Measurements from ENCODE around the gene MYO9B.

Gene MYO9B

DNA sequence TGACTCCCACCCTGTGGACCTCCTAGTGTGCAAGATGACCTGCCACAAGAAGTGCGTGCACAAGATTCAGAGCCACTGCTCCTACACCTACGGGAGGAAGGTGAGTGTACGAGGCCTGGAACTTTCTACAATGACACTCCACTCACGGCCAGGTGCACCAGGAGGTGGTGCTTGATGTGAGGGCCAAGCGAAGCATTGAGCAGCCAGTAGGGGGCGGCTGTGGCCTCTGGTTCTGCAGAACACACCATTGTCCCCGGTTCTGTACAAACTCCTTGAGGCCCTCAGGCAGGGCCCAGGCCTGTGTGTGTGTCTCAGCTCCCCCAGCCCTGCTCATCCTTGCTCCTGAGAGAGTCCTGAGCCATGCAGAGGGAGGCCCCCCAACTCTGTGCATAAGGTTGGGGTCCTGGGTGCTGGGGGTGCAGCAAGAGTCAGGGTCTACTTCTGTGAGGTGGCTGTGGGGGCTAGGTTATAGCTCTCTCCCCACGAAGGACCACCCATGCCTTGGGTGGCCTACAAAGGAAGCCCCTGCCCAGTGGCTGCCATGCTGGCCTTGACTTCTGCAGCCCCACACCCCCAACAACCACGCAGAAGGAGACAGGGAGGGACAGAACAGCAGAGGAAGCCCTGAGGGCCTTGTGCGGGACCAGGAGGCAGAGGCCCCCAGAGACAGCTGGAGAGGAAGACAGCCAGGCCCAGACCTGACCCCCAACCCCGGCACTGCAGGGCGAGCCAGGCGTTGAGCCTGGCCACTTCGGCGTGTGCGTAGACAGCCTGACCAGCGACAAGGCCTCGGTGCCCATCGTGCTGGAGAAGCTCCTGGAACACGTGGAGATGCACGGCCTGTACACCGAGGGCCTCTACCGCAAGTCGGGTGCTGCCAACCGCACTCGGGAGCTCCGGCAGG, 129.9 kb downstream of the MYO9B start:
- in situ Hi-C loops (cut with MboI; ENCODE audit: low sequenced_read_pairs), result no loop called here

DNA sequence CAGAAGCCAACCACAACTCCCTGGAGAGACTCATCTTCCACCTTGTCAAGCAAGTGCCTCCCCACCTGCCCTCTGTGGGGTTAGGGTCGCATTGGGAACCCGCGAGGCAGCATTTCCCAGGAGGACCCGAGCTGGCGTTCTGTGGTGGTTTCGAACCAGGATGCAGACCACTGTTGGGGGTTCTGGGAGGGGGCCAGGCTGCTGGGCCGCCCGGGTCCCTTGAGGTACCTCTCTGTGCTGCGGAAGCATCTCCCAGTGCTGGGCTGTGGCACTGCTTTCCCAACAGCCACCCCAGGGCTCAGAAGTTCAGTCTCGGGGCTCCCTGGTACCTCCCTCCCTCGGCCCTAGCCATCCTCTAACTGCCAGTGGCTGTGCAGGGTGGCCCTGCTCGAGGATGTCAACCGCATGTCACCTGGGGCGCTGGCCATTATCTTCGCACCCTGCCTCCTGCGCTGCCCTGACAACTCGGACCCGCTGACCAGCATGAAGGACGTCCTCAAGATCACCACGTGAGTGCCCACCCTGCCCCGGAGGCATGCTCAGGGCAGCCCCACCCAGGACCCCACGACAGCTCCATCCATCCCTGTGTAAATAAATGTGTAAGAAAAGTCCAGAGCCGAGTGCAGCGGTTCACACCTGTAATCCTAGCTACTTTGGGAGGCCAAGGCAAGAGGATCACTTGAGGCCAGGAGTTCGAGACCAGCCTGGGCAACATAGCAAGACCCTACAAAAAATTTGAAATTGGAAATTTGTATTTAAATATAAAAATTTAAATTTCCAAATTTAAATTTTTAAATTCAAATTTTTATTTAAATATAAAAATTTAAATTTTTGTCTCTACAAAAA, 131.4 kb downstream of the MYO9B start:
- in situ Hi-C loops (cut with MboI; ENCODE audit: low sequenced_read_pairs), result no loop called here

DNA sequence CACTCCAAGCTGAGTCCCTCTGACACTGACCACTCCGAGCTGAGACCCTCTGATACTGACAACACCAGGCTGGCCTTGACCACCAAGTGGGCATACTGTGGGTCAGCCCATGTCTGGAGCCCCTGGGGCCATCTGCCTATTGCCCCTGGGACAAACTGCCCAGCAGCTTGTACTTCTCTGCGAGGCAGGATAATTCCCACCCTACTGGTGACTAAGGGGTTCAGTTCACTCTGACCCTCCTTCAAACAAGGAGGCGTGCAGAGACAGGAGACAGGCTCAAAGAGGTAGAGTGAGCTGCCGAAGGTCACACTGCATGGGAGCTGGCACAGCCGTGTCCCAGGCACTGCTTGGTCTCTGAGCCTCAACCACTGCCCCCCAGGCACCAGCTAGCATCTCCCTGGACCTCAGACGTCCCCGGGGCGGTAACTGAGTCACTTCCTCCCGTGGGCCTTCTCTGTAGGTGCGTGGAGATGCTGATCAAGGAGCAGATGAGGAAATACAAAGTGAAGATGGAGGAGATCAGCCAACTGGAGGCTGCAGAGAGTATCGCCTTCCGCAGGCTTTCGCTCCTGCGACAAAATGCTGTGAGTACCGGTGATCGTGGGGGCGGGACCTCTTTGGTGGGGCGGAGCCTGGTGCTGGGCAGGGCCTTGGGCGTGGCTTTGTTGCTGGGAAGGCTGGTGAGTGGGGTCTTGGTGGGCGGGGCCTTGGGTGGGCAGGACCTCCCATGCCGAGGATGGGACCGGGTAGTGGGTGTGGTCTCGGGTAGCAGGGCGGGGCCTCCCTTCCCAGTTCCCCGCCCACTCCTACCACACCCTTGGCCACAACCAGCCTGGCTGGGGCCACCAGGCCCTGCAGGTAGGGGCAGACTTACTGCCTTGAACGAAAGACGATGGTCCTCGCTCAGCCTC, 133.8 kb downstream of the MYO9B start:
- in situ Hi-C loops (cut with MboI; ENCODE audit: low sequenced_read_pairs), result no loop called here

DNA sequence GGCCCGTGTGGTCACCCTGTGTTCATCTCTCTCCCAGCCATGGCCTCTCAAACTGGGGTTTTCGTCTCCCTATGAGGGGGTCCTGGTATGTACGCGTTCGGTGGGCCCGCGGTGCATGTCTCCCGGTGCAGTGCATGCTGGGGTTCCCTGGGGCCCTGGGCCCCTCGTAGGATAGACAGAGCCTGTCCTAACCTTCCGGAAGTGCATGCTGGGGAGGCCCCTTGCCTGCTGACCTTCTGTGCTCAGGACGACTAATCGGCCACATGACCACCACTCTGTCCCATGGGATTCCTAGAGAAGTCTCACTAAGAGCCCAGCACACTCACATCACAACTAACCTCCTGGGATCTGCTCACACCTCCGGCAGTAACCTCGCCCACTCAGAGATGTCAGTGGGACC, 134.7 kb downstream of the MYO9B start:
- in situ Hi-C loops (cut with MboI; ENCODE audit: low sequenced_read_pairs), result no loop called here

DNA sequence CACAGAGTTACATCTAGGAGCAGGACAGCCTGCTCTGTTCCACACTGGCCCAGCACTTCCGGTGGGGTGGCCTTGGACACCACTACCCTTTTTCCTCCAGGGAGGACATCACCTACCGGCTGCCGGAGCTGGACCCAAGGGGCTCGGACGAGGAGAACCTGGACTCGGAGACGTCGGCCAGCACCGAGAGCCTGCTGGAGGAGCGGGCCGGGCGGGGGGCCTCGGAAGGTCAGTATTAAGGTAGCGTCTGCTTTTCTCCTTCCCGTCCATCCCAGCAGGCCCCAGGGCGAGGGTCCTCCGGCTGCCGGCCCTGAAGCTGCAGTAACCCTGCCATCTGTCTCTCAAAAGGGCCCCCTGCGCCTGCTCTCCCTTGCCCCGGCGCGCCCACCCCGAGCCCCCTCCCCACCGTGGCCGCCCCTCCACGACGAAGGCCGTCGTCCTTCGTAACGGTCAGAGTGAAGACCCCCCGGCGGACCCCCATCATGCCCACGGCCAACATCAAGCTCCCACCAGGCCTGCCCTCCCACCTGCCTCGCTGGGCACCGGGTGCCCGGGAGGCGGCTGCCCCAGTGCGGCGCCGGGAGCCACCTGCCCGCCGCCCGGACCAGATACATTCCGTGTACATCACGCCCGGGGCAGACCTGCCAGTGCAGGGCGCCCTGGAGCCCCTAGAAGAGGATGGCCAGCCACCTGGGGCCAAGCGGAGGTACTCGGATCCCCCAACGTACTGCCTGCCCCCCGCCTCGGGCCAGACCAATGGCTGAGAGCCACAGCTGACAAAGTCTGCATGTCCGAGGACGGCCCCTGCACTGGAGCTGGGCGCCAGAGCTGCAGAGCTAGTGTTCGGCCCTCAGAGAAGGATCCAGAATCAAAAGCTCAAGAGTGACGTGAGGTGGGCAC, 136.2 kb downstream of the MYO9B start:
- in situ Hi-C loops (cut with MboI; ENCODE audit: low sequenced_read_pairs), result no loop called here

DNA sequence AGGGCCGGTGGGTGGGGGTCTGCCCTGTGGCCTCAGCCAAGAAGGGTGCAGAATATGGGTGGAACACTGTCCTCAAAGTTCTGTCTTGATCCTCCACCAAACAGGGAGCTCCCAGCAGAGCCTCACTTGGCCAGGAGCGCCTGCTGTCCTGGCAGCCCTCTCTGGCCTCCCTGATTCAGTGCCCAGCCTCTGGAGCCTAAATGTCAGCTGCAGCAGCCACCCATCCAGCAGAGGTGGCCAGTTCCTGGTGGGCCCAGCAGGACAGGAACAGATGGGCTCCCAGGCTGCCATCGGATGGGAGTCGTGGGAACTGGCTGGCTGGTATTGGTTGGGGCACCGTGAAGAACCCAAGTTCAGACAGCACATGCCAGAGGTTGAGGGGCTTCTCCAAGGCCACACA, 137.8 kb downstream of the MYO9B start:
- in situ Hi-C loops (cut with MboI; ENCODE audit: low sequenced_read_pairs), result no loop called here

DNA sequence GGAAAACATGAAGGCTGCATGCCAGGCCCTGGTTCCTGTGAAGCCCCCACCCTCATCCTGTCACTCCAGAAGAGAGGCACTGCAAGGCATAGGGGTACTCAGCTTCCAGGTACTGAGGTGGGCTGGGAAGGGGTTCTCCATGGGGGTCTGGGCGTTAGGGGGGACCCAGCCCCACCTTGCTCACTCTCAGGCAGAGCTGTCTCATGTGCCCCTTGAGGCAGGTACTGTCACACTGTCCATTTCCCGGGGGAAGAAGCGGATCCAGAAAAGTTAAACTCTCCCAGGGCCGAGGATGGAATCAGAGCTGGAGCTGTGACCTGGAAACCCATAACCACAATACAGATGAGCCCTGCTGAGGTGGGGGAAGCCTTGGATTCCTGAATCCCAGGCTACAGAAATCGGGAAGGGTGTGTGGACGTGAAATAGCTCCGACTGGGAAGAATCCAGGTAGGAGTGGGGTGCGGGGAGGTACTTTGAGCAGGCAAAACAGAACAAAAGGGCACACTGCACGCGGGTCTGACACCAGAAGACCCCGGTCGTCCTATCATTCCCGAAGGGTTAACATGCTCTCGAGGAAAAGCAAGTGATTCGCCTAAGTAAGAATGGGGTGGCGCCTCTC, 139.0 kb downstream of the MYO9B start:
- in situ Hi-C loops (cut with MboI; ENCODE audit: low sequenced_read_pairs), result no loop called here

DNA sequence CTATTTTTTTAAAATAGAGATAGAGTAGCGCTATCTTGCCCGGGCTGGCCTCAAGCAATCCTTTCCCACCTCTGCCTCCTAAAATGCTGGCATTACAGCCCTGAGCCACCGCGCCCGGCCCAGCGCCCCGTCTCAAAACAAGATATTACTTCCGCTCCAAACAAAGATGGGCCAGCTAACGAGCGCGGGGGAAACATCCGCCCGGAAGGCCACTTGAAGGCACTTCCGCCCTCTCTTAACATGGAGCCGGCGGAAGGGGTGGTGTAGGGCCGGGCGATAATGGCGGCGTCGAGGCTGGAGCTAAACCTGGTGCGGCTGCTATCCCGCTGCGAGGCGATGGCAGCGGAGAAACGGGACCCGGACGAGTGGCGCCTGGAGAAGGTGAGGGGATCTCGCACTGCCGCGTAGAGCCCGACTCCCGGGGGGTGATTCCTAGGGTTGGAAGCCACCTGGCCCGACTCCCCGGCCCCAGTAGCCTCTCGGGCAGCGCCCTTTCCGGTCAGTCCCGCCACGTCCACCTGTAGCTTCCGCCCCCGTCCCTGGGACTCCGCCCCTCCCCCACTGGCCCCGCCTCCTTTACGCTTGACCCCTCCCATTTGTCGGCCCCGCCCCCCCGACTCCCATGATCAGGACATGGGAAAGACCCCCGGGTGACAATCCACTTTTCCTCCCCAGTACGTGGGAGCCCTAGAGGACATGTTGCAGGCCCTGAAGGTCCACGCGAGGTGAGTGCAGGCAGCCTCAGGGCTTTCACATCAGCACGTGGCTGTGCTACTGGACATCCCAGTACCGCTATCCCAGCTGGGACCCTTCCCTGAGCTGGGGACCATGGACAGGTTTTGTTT, 139.8 kb downstream of the MYO9B start, which contains the start of gene USE1:
USE1 (plus strand) TSS at position 231 of the 845 bp plus-strand sequence; CDS start at position 280, 49 bp downstream.
- in situ Hi-C loops (cut with MboI; ENCODE audit: low sequenced_read_pairs), result no loop called here

DNA sequence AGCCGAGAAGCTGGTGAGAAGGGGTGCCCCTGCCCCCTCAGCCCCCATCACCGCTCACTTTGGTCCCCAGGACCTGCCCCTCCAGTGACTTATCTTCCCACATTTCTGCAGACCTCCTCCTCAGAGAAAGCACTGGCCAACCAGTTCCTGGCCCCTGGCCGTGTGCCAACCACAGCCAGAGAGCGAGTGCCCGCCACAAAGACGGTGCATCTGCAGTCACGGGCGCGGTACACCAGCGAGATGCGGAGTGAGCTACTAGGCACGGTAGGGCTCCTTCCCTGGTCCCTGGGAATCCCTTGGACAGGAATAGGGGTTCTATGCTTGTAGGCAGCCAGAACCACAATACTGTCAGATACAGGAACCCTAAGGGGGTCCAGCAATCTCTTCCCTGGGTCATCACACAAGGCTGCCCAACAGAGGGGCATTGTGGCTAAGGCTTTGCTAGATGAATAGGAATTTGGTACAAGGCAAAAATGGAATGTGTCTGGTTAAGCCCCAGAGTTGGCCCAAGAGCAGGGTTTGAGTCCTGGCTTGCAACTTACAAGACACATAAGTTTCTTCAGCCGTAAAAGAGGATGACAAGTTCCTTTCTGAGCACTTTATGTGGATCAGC, 140.6 kb downstream of the MYO9B start:
- in situ Hi-C loops (cut with MboI; ENCODE audit: low sequenced_read_pairs), result no loop called here

DNA sequence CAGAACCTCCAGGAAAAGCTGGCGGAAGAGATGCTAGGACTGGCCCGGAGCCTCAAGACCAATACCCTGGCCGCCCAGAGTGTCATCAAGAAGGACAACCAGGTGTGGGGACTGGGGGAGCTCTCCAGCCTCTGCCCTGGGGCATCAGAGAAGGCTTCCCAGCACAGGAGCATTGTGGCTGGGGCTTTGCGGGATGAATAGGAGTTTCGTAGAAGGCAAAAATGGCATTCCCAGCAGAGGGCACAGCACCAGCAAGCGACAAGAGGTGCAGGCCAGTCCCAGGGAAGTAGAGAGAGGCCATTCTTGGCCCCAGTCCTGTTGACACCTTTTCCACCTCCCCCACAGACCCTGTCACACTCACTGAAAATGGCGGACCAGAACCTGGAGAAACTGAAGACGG, 143.7 kb downstream of the MYO9B start:
- in situ Hi-C loops (cut with MboI; ENCODE audit: low sequenced_read_pairs), result no loop called here

DNA sequence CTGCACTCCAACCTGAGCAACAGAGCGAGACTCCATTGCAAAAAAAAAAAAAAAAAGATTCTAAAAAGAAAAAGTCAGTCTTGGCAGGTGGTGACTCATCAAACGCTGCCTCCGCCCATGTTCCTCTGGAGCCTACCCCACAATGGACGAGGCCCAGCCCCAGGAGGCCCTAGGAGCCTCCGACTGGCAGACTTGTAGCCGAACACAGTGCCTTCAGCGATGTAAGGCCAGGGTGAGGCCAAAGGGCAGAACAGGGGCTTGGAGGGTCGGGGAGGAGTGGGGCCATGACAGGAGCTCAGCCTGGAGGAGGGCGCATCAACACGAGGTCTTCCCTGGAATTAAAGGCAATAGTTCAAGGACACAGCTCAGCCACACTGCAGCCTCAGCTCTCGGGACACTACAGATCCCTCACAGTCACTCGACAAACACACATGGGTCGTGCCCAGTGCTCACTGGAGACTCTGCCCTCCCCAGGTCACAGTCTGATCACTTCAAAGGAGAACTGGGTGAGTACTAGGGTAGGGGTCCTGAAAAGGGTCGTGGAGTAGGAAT, 144.7 kb downstream of the MYO9B start:
- in situ Hi-C loops (cut with MboI; ENCODE audit: low sequenced_read_pairs), result no loop called here

DNA sequence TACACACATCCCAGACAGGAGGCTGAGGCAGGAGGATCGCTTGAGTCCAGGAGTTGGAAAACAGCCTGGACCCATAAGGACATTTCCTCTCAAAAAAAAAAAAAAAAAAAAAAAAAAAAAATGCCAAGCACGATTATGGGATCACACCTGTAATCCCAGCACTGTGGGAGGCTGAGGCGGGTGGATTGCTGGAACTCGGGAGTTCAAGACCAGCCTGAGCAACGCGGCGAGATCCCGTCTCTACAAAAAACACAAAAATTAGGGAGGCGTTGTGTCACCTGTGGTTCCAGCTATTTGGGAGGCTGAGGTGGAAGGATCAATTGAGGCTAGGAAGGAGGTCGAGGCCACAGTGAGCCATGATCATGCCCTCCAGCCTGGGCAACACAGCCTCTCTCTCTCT, 149.5 kb downstream of the MYO9B start:
- in situ Hi-C loops (cut with MboI; ENCODE audit: low sequenced_read_pairs), result no loop called here

DNA sequence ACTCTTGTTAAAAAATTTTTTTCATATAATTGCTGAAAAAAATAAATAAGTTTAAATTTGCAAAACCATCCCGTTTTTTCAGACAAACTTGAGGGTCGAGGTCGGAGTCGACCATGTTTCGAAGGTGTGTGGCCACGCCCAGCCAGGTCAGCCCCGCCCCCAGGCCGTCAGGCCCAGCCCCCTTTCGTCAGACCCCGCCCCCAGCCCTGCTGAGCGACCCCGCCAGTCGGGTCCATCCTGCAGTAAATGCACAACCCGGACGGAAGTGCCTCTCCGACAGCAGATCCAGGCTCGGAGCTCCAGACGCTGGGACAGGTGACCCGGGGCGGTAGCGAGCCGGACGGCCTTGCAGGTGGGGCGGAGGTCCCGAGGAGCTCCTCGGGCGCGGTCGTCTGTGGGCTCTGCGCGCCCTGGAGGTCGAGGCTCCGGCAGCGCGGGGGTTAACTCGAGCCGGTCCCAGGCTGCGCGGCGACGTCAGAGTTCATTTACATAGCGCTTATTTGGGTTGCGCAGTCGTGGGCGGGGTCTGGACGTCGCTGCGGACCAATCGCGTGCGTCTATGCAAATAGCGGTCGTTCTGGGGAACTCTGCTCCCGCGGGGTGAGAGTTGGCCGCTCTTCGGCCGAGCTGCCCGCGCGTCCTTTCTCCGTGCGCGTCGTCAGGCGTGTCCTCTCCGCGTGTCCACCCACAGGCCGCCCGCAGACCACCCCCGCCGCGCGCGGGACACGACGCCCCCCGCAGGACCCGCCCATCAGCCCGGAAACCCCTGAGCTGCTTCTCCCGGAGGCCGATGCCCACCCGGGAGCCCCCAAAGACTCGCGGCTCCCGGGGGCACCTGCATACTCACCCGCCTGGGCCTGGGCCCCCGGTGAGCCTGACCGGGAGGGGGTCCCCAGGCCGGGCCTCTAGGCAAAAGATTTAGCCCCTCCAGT, 150.7 kb downstream of the MYO9B start, which contains the start of gene OCEL1:
OCEL1 (plus strand) TSS at position 225 of the 932 bp plus-strand sequence; CDS start at position 247, 22 bp downstream.
- in situ Hi-C loops (cut with MboI; ENCODE audit: low sequenced_read_pairs), result no loop called here

DNA sequence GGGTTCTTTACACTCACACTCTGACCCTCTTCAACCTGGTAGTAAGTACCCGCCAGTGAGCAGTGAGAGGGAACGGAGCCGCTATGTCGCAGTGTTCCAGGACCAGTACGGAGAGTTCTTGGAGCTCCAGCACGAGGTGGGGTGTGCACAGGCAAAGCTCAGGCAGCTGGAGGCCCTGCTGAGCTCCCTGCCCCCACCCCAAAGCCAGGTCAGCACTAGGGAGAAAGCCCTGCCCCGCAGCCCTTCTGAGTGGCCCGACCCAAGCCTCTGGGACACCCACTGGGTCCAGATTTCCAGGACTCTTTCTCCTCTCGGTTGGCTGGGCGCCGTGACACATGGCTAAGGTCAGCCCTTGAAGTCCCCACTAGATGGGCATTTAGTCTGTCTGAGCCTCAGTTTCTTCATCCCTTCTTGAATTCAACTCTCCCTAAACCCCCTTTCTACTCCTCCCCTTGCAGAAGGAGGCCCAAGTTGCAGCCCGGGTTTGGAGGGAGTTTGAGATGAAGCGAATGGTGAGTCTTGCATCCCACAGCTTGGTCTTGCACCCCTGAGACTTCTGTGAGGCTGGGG, 152.3 kb downstream of the MYO9B start:
- in situ Hi-C loops (cut with MboI; ENCODE audit: low sequenced_read_pairs), result no loop called here

DNA sequence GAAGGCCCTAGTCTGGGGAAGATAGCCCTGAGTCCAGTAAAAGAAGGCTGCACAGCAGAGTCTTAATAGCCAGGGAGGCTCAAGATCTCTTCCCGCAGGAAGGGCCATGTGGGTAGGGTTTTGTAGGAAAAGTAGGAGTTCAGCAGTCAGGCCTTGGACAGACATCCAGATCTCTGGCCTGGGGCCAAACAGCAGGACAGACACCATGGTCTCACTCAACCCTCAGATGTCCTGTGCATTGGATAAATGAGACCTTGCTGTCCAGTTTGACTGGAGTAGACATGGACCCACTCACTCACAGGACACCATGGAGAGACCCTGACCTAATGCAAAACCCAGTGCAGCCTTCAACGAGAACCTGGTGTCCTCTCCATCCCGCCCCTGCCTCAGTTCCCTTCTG, 154.3 kb downstream of the MYO9B start:
- in situ Hi-C loops (cut with MboI; ENCODE audit: low sequenced_read_pairs), result no loop called here

DNA sequence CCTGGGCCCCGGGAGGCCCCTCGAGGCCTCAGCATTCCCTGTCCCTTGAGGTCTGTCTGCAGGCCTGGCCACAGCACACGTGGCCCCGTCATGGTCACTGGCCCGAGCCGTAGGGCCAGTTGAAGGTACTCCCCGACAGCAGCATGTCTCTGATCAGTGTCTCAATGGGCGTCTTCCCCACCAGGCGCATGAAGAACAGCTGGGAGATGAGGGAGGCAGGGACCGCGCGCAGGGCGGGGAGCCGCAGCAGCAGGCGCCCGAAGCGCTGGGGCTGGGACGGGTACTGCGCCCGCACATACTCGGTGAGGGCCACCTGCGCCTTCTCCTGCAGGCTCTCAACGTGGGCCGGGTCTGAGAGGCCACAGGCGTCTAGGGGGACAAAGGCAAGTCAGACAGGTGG, 156.7 kb downstream of the MYO9B start:
- in situ Hi-C loops (cut with MboI; ENCODE audit: low sequenced_read_pairs), result no loop called here
